GM21576 (cell line): Measurements from ENCODE around the gene WDR82.
A peak's percentile ranks its signal among the peaks of the same experiment; 100 is the strongest.

Source experiments
- ATAC-seq: cut with Tn5 transposase; IDR thresholded peaks from one replicate; pipeline ENCODE4 v1.9.1; 2021; ENCODE audit warnings: mild to moderate bottlenecking, moderate library complexity; ENCODE audit not compliant: unreplicated experiment

Gene WDR82

GRCh38 chr3:52257911-52258310 lies 20.5 kb downstream of the WDR82 start:
- ATAC-seq = no peak

- ATAC-seq = no peak
Measured at GRCh38 chr3:52256622-52257021, 21.8 kb downstream of the WDR82 start.

DNA sequence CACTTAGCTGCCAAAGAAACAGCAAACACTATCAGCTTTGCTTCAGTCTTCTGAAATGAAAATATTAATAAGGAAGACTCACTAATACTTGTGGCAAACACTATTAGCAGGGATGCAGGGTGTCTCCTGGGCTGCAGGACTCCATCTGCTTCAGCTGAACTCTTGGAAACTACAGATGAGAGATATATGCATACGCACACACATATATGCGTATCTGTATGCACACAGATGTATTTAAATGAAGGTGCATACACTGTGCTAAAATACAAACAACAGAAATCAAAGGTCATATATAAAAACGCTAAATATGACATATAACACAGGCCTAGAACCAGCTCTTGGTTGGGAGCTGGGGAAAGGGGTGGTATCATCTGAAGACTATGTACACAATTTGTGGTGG lies 22.3 kb downstream of the WDR82 start:
- no peak for ATAC-seq

DNA sequence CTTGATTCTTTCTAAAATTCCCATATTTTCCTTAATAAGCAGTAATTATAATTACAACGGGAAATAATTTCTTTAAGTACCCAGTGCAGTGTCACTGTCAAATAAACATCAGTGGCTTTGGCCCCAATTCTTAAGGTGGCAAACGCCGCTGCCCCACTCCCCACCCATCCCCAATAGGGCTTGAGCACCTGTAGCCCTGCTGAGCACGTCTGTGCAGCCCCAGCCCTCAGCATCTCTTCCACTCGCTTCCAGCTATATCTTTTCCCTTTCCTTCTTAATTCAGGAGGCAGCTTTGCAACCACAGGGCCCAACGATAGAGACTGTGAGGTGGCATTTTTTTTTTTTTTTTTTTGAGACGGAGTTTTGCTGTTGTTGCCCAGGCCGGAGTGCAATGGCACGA lies 23.8 kb downstream of the WDR82 start:
- ATAC-seq = no peak

DNA sequence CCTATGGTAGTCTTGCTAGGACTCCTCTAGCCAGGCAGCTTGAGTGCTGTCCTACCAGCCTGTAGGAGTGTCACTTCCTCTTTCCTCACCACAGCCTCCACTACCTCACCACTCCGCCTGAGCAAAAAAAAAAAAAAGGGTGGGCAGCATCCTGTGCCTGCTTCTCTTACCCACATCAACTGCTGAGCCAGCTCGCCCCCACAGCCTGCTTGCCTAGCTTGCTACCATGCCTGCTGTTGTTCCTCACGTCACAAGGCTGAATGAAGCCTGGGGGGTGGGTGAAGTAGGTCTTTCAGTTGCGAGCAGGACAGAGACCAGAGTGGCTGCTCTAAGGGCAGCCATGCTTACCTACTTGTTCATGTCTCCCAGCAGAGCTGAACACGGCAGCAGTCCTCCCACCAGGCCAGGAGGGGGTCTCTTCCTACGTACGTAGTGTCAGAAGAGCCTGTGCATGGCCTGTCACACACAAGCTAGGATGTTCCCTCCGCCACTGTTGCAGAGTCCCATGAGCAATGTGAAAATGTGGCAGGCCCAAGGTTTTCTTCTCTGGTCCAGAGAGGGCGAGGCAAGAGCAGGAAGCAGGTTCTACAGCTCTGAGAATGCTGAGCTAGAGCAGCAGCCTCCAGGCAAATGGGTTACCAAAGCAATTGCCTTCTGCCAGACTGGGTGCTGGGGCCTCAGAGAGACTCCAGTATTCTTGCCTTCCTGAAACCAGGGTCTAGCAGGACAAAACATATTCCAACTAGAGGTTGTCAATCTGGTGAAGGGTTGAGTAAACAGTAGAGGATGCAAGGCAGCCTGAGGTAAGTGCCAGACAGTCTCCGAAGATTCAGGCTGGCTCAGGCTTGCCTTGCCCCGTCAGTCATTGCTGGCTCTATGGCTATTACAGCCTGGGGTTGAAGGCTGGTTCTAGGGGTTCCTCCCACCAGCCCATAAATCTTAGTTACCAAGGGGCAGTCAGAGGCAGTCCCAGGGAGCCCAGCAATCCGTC lies 24.8 kb downstream of the WDR82 start:
- peak; percentile 82 for ATAC-seq

DNA sequence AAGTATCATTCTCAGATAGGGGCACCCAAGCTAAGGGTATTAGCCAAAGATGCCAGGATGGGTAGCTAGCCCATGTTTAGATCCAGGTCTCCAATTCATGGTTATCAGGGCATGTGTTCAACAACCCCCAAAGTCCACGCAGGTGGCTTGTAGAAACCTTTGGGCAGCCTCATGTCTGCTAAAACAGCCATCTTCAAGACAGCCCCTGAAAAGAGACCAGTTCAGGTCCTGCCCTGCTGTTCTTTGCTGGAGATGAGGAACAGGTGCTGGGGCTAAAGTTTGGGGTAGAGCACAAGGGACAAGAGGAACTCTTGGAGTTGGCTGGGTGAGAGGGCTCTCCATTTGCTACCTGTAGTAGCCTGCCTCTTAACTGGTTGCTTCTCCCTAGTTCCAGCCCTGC lies 28.3 kb downstream of the WDR82 start:
- no peak for ATAC-seq

DNA sequence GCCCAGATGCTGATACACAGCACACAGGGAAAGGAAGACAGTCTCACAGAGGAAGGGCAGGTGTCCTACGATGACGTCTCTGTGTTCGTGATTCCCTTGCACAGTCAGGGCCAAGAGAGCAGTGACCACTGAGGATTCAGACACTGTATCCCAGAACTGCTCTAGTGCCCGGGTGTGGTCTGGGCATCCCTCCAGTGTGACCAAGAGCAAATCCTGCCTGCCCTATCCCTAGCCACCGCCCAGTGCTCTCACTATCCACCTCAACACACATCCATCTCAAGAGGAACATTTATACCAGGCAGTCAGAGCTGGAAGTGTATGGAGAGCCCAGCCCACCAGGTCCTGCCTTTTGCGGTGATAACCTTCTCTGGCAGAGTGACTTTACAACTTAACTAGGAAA lies 28.8 kb downstream of the WDR82 start:
- no peak for ATAC-seq

DNA sequence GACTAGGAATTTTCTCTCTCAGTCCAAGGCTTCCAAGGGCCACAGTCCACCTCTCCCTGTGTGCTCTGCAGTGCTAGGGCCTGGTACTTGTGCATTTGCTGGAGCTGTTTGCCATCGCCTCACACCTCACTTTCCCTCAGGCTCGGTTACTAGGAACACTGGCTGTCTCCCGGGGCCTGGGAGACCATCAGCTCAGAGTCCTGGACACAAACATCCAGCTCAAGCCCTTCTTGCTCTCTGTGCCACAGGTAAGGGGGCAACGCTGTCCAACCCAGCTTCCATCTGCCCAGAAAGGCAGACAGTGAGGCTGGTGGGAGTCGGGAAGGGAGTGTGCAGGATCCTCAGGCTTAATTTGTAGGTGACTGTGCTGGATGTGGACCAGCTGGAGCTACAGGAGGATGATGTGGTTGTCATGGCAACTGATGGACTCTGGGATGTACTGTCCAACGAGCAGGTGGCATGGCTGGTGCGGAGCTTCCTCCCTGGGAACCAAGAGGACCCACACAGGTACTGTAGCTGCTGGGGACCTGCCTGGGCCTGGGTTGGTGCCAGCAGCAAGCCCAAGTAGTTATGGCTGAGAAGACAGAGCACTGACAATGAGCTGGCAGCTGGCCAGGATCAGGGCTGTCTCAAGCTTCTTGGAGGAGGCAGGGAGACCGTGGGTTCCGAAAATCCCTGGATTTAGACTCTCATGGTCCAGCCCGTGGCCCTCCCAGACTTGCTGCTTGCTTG lies 29.5 kb downstream of the WDR82 start:
- ATAC-seq = no peak

DNA sequence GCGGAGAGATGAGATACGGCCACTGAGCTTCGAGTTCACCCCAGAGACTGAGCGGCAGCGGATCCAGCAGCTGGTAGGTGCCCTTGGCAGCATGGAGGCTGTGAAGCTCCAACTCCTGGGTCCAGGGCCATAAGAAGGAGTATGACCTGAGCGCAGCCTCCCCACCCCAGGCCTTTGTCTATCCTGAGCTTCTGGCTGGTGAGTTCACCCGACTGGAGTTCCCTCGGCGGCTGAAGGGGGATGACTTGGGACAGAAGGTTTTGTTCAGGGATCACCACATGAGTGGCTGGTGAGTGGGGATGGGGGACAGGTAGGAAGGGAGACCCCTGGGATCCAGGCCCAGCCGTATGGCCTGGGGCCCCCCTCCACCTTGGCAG lies 30.3 kb downstream of the WDR82 start:
- ATAC-seq = no peak

DNA sequence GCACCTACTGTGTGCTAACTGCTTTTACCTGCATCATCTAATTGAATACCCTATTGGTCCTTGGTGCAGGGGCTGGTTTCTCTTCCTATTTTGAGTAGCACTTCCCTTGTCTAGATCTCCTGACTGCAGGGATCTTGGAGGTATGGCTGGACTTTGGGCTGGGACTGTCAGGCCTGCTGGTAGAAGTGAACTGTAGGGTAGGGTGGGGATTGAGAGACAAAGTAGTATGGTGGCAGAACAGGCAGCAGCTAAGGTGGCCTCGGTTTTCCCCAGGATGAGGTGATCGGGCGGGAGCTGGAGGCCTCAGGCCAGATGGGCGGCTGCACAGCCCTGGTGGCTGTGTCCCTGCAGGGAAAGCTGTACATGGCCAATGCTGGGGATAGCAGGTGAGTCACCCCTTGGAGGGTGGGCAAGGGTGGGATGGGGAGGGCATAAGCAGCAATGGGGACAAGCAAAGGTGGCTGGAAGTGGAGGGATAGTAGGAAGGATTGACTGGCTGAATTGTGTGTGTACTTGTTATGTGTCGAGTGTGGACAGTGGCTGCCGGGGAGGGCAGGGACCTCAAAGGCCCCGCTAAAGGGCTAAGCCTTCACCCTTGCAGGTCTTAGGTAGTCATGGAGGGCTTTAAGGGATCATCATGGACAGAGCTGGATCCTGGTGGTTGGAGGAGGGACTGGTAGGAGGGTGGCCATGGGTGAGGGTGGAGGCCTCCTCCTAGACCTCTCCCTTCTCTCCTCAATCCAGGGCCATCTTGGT lies 30.9 kb downstream of the WDR82 start:
- no peak for ATAC-seq

DNA sequence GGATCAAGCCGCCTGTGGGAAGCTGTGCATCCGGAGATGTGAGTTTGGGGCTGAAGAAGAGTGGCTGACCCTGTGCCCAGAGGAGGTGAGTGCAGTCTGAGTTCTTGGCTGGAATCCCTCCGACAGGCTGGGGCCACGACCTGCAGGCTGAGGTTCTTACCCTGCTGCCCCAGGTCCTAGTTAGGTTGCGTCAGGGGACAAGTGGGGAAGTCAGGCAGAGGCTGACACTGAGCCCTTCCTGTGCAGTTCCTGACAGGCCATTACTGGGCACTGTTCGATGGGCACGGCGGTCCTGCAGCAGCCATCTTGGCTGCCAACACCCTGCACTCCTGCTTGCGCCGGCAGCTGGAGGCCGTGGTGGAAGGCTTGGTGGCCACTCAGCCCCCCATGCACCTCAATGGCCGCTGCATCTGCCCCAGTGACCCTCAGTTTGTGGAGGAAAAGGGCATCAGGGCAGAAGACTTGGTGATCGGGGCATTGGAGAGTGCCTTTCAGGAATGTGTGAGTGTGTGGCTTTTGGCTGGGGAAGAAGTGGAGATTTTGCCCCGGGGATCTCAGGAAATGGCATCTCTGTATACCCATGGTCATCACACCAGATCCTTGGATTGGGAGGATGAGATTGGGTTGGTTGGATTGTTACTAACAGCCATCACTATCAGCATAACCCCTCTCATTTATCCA lies 31.6 kb downstream of the WDR82 start:
- no peak for ATAC-seq

GRCh38 chr3:52246264-52246620 lies 32.2 kb downstream of the WDR82 start:
- ATAC-seq = no peak

DNA sequence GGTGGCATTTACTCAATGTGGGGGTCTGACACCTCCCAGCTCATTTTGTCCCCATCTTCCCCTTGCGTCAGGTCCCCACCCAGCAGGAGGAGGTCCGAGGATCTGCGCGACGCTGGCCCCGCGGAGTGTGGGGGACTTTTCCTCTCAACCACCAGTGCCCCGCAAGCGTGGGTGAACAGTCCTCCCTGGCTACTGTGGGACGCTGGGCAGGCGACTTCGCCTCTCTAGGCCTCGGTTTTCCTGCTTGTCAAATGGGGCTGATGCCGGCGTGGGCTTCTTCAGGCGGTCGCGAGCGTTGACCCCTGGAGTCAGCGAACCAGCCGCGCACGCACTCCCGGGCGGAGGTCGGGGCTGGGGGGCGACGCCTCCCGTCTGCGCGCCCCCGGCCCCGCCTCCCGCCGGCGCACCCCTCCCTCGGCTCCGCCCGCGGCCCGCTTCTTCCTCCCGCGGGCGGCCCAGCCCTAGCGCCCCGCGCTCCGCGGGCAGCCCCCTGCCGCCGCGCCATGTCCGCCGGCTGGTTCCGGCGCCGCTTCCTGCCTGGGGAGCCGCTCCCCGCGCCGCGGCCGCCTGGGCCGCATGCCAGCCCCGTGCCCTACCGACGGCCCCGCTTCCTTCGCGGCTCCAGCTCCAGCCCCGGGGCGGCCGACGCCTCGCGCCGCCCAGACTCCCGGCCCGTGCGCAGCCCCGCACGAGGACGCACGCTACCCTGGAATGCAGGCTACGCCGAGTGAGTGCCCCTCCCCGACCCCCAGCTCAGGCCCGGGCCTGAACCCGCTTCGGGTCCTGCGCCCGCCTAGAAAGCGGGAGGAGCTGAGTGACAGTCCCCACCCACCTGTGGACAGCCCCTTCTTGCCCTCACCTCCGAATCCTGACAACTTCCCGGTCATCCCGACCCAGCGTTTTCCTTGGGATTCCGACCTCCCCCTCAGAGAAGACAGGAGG lies 32.9 kb downstream of the WDR82 start, which contains the start of gene PPM1M:
TSS of gene PPM1M (plus strand) at position 438 of the 942 bp plus-strand sequence. CDS start at position 504, 66 bp downstream.
- no peak for ATAC-seq

GRCh38 chr3:52243791-52244628 lies 34.4 kb downstream of the WDR82 start:
- peak; percentile 27 for ATAC-seq

DNA sequence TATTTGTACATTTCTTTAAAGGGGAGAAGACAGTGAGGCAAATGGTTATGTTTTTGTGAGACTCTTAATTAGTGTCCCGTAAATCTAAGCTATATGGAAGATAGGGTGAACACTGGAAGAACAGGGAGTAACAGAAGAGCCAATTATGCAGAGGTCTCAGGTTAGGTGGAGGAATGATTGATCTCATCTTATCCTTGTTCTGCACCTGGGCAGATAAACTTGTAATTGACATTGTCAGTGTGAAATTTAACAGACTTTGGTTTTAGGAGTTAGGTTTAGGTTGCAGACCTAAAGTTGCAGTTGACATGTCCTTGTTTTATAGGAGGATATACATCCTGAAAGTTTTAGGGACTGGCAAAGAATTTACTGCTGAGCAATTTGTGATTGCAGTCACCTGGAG lies 36.4 kb downstream of the WDR82 start:
- ATAC-seq = no peak

- no peak for ATAC-seq
Measured at GRCh38 chr3:52240886-52241370, 37.5 kb downstream of the WDR82 start.

GRCh38 chr3:52240059-52240885 lies 38.2 kb downstream of the WDR82 start:
- ATAC-seq = no peak
